ENCODE results near the gene PSMD3.
A peak's percentile ranks its signal among the peaks of the same experiment; 100 is the strongest.
"Not testable (repeated sequence)": the region's sequence is repeated elsewhere in the genome, so short reads cannot be mapped to it uniquely, and the experiment has no call there.

The PSMD3 gene
- 66.9 to 160 (median 114) reads per million in 18 experiments for total RNA-seq

- peak; percentile 100 for DNase-seq
These were observed at the start of gene PSMD3 for GRCh38 chr17:39980351-39981206. TSS of gene PSMD3 (plus strand) at chr17:39980807. CDS start at chr17:39980971, 164 bp downstream.

- no peak for DNase-seq
These were observed 46.7 kb upstream of the PSMD3 start for GRCh38 chr17:39933912-39934311.

GRCh38 chr17:39934324-39934723, 46.3 kb upstream of the PSMD3 start:
- no peak for DNase-seq

GRCh38 chr17:39935909-39936308, 44.7 kb upstream of the PSMD3 start:
- no peak for DNase-seq

- DNase-seq: no peak
These were observed 43.2 kb upstream of the PSMD3 start for GRCh38 chr17:39937447-39937846.

- DNase-seq: no peak
These were observed 42.3 kb upstream of the PSMD3 start for GRCh38 chr17:39938140-39938869.

- DNase-seq: no peak
These were observed 41.5 kb upstream of the PSMD3 start for GRCh38 chr17:39939106-39939505.

GRCh38 chr17:39939588-39940419, 40.8 kb upstream of the PSMD3 start:
- peak; percentile 22 to 42 for DNase-seq

GRCh38 chr17:39943702-39944392, 36.8 kb upstream of the PSMD3 start:
- DNase-seq: no peak

GRCh38 chr17:39944393-39944711, 36.3 kb upstream of the PSMD3 start:
- no peak for DNase-seq

GRCh38 chr17:39946551-39947330, 33.9 kb upstream of the PSMD3 start:
- no peak for DNase-seq

- DNase-seq: not testable (repeated sequence)
These were observed 32.1 kb upstream of the PSMD3 start for GRCh38 chr17:39948489-39948828.

GRCh38 chr17:39949028-39949427, 31.6 kb upstream of the PSMD3 start:
- peak in 1 of 2 donors; percentile 17 for DNase-seq

- no peak for DNase-seq
These were observed 29.7 kb upstream of the PSMD3 start for GRCh38 chr17:39950871-39951348.

- DNase-seq: no peak
These were observed 28.5 kb upstream of the PSMD3 start for GRCh38 chr17:39951924-39952679.

GRCh38 chr17:39952680-39953470, 27.7 kb upstream of the PSMD3 start:
- DNase-seq: peak; percentile 73 to 92

- no peak for DNase-seq
These were observed 27.1 kb upstream of the PSMD3 start for GRCh38 chr17:39953471-39953888.

- DNase-seq: no peak
These were observed 25.7 kb upstream of the PSMD3 start for GRCh38 chr17:39954876-39955275.

GRCh38 chr17:39955726-39956225, 24.8 kb upstream of the PSMD3 start:
- DNase-seq: no peak
